Spleen (tissue), 7 donors: ENCODE measurements around the gene IRF2BPL.

ENCODE experiments used
- CTCF ChIP-seq, 11 experiments: fragments of 200-600 bp in 7 of 11; fragments of 450-650 bp in 4 of 11; sonication (generic) in 4 of 11; IDR thresholded peaks in 8 of 11; conservative IDR thresholded peaks in 3 of 11; 1 replicate in 7 of 11; 2 replicates in 4 of 11; pipeline versions ENCODE4 v1.4.0 to v1.8.0; 2016 to 2021; ENCODE audit warnings: antibody characterized with exemption in 11 of 11, inconsistent platforms in 4 of 11, mild to moderate bottlenecking in 1 of 11
- POLR2A ChIP-seq, 3 donors: fragments of 450-650 bp; IDR thresholded peaks; one replicate each; pipeline ENCODE4 v1.5.1; 2017; ENCODE audit warnings: antibody characterized with exemption in 3 of 3, mild to moderate bottlenecking in 1 of 3
- POLR2AphosphoS5 ChIP-seq, 3 donors: sonication (generic); formaldehyde crosslinking; IDR thresholded peaks; one replicate each; pipeline ENCODE4 v1.5.1; 2017; ENCODE audit warnings: antibody characterized with exemption in 3 of 3
- donor health status: DM: no; HTN: no; CAD: no; lungs with moderate emphysema.
- donor health status: DM: no; HTN: no; CAD: no.
- donor health status: DM: no; HTN: no; CAD: no.

GRCh38 chr14:77002335-77002734, 26.2 kb downstream of the IRF2BPL start:
- no peak for TF ChIP-seq CTCF (IDR thresholded peaks at IDR 0.05 in 8 of 11, conservative IDR thresholded peaks at IDR 0.05 in 3 of 11)
- TF ChIP-seq POLR2A (IDR thresholded peaks at IDR 0.05): no peak
- no peak for TF ChIP-seq POLR2AphosphoS5 (IDR thresholded peaks at IDR 0.05)
